Spleen (tissue), 11 donors: ENCODE data around the gene RABL2B. TPM values are rescaled to one million over a fixed set of nuclear protein-coding genes. Genes with fewer than 3 reads are reported as not detected.

Experiments
- DNase-seq: peaks from one replicate; pipeline ENCODE4 v3.0.0-alpha.2; 2020
- H3K27ac ChIP-seq, 8 donors: fragments of 200-600 bp; sonication (generic) in 7 of 8; 1 replicate in 4 of 8; 2 replicates in 4 of 8; pipeline versions ENCODE4 v1.5.0 to v1.8.0; 2016 to 2021; ENCODE audit warnings: inconsistent platforms in 4 of 8, mild to moderate bottlenecking in 4 of 8, moderate library complexity in 1 of 8
- H3K27me3 ChIP-seq, 7 donors: fragments of 200-600 bp; sonication (generic) in 6 of 7; replicated peaks in 1 of 7; 1 replicate in 4 of 7; 2 replicates in 3 of 7; pipeline versions ENCODE4 v1.5.0 to v1.8.0; 2016 to 2021; ENCODE audit warnings: inconsistent platforms in 3 of 7, mild to moderate bottlenecking in 1 of 7
- H3K36me3 ChIP-seq, 6 donors: fragments of 200-600 bp; sonication (generic) in 5 of 6; 1 replicate in 4 of 6; 2 replicates in 2 of 6; pipeline versions ENCODE4 v1.5.0 to v1.8.0; 2016 to 2021; ENCODE audit warnings: inconsistent platforms in 2 of 6
- H3K4me1 ChIP-seq, 6 donors: fragments of 200-600 bp; sonication (generic) in 5 of 6; 1 replicate in 3 of 6; 2 replicates in 3 of 6; pipeline versions ENCODE4 v1.5.0 to v1.8.0; 2016 to 2021; ENCODE audit warnings: inconsistent platforms in 3 of 6
- H3K4me3 ChIP-seq, 8 donors: fragments of 200-600 bp; sonication (generic) in 7 of 8; 1 replicate in 4 of 8; 2 replicates in 4 of 8; pipeline versions ENCODE4 v1.5.0 to v1.8.0; 2016 to 2021; ENCODE audit warnings: inconsistent platforms in 4 of 8, mild to moderate bottlenecking in 4 of 8, moderate library complexity in 2 of 8
- H3K9me3 ChIP-seq, 8 donors: fragments of 200-600 bp; sonication (generic) in 7 of 8; 1 replicate in 4 of 8; 2 replicates in 4 of 8; pipeline versions ENCODE4 v1.5.0 to v1.8.0; 2016 to 2021; ENCODE audit warnings: inconsistent platforms in 4 of 8
- POLR2A ChIP-seq, 3 donors: fragments of 450-650 bp; IDR thresholded peaks; one replicate each; pipeline ENCODE4 v1.5.1; 2017; ENCODE audit warnings: antibody characterized with exemption in 3 of 3, mild to moderate bottlenecking in 1 of 3
- POLR2AphosphoS5 ChIP-seq, 3 donors: sonication (generic); formaldehyde crosslinking; IDR thresholded peaks; one replicate each; pipeline ENCODE4 v1.5.1; 2017; ENCODE audit warnings: antibody characterized with exemption in 3 of 3
- WGBS, 5 donors: extraction: QIAGEN DNeasy Blood & Tissue Kit in 3 of 5; methylation state at CpG; one replicate each; pipeline versions ENCODE4 v1.1.5 to v1.1.7; 2013 to 2018; 5-methylcytosine and 5-hydroxymethylcytosine counted together
- intact Hi-C: fragments of 100-400 bp; cut with DNase I; formaldehyde crosslinking; loops from one replicate; pipeline ENCODE4 v1.15.0; 2023; ENCODE audit warnings: low total_unique reads
- polyA plus RNA-seq, 3 donors: library from polyadenylated mRNA; stranded (reverse); fragments of 200-250 nt; gene quantifications; one replicate each; pipeline ENCODE4 v1.2.1, GENCODE V29; 2013
- total RNA-seq, 7 donors: library from RNA; depleted of rRNA in 3 of 7; stranded (reverse); fragments of >200 nt in 3 of 7; fragmentation: NEBNext Ultra II Directional in 4 of 7; extraction: Animal tissue kit (Norgen Biotek cat#: 25700) in 4 of 7; gene quantifications; one replicate each; pipeline versions ENCODE4 v1.1.0 to v1.2.1, GENCODE V29; 2016 to 2021
- TF ChIP-seq, protein P1 (sequence below), 11 experiments: fragments of 200-600 bp in 7 of 11; fragments of 450-650 bp in 4 of 11; sonication (generic) in 4 of 11; IDR thresholded peaks in 8 of 11; conservative IDR thresholded peaks in 3 of 11; 1 replicate in 7 of 11; 2 replicates in 4 of 11; pipeline versions ENCODE4 v1.4.0 to v1.8.0; 2016 to 2021; ENCODE audit warnings: antibody characterized with exemption in 11 of 11, inconsistent platforms in 4 of 11, mild to moderate bottlenecking in 1 of 11
- donor health status: healthy with polysubstance abuse.
- donor health status: DM: no; HTN: no; CAD: no; lungs with moderate emphysema.
- donor health status: DM: no; HTN: no; CAD: no.
- donor health status: Bipolar disorder and iron deficiency.
- donor health status: healthy.
- donor health status: DM: no; HTN: no; CAD: no.
- donor health status: DM: yes; HTN: yes; CAD: no.

Gene RABL2B
- total and polyA plus RNA-seq, 10 donors, result 14.5 to 46.9 (median 19.2) TPM

DNA sequence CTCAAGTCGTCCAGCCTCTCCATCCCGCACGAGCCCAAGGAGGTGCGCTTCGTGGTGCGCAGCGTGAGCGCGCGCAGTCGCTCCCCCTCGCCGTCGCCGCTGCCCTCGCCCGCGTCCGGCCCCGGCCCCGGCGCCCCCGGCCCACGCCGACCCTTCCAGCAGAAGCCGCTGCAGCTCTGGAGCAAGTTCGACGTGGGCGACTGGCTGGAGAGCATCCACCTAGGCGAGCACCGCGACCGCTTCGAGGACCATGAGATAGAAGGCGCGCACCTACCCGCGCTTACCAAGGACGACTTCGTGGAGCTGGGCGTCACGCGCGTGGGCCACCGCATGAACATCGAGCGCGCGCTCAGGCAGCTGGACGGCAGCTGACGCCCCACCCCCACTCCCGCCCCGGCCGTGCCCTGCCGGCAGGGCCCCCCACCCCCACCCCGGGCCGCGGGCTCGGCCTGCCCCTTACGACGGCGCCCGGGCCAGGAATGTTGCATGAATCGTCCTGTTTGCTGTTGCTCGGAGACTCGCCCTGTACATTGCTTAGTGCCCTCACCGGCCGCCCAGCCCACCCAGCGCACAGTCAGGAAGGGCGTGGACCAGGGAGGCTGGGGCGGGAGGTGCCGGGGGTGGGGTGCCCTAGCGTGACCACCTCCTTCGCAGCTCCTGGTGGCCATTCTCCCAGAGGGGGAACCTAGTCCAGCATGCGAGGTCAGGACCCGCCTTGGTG, 52.3 kb downstream of the RABL2B start:
- TF ChIP-seq POLR2AphosphoS5 (IDR thresholded peaks at IDR 0.05), result peak; percentile 28 to 50 (median 49)
- TF ChIP-seq POLR2A (IDR thresholded peaks at IDR 0.05), result no peak
- 74 to 85% (median 77%) methylated on average over 71 to 76 of the region's 76 CpGs for WGBS, 5 donors
- intact Hi-C loops, result no loop called here
- H3K27ac ChIP-seq, result peak overlapping the region in 4 of 8 donors; percentile 10 to 49 (median 28)
- peaks cover 0 to 63% (median 48%) of the 10 kb centered on the region in 6 donors for H3K4me1 ChIP-seq
- peaks cover 0 to 53% (median 5%) of the 10 kb centered on the region in 6 donors for H3K36me3 ChIP-seq
- DNase-seq, result peak; percentile 74
- no peaks in the 10 kb centered on the region for H3K9me3 ChIP-seq
- H3K27me3 ChIP-seq, result peaks cover 0 to 20% (median 0%) of the 10 kb centered on the region in 7 donors
- H3K4me3 ChIP-seq, result no peak overlapping the region

DNA sequence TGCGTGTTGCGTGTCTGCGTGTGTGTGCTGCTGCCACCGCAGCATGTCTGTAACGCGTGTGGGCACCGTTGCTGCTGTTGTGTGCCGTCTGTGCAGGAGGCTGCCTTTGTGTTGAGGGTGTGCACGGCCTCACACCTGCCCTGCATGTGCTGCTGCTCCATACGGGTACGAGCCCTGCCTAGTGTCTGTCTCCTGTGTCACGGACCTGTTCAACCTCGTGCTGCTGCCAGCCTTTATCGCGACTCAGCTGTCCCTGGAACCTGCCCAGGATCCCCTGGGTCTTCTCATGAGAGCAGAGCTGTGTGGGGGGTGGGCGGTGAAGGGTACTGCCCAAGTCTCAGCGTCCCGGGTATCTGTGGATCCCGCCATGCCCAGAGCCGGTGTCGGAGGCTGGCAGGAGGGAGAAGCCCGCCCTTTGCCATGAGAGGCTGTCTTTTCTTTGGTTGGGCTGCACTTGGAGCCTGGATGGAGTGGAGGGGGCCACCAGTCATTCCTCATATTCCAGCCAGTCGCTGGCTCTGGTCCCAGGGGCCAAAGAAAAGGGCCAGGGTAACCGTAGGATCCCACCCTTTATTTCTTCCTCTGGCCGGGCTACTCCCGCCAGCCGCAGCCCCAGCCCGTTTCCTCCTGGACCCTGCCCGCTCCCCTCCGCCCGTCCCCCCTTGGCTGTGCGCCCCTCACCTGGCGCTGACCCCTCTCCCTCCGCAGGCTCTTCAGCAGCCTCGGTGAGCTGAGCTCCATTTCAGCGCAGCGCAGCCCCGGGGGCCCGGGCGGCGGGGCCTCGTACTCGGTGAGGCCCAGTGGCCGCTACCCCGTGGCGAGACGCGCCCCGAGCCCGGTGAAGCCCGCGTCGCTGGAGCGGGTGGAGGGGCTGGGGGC, 53.2 kb downstream of the RABL2B start:
- Histone ChIP-seq H3K27me3 (peaks cover 0 to 20% (median 0%) of the 10 kb centered on the region in 7 donors), H3K36me3 (peaks cover 0 to 61% (median 9%) of the 10 kb centered on the region in 6 donors), H3K27ac (peak overlapping the region in 1 of 8 donors; percentile 7), H3K4me1 (peaks cover 0 to 72% (median 52%) of the 10 kb centered on the region in 6 donors), H3K4me3 (no peak overlapping the region), H3K9me3 (no peaks in the 10 kb centered on the region)
- peak in 2 of 3 donors; percentile 8 to 9 for TF ChIP-seq POLR2AphosphoS5 (IDR thresholded peaks at IDR 0.05)
- TF ChIP-seq, protein P1, sequence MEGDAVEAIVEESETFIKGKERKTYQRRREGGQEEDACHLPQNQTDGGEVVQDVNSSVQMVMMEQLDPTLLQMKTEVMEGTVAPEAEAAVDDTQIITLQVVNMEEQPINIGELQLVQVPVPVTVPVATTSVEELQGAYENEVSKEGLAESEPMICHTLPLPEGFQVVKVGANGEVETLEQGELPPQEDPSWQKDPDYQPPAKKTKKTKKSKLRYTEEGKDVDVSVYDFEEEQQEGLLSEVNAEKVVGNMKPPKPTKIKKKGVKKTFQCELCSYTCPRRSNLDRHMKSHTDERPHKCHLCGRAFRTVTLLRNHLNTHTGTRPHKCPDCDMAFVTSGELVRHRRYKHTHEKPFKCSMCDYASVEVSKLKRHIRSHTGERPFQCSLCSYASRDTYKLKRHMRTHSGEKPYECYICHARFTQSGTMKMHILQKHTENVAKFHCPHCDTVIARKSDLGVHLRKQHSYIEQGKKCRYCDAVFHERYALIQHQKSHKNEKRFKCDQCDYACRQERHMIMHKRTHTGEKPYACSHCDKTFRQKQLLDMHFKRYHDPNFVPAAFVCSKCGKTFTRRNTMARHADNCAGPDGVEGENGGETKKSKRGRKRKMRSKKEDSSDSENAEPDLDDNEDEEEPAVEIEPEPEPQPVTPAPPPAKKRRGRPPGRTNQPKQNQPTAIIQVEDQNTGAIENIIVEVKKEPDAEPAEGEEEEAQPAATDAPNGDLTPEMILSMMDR (IDR thresholded peaks at IDR 0.05 in 8 of 11, conservative IDR thresholded peaks at IDR 0.05 in 3 of 11), result no peak
- WGBS, 5 donors, result 75 to 87% (median 82%) methylated on average over 41 to 54 of the region's 54 CpGs
- peak; percentile 75 for DNase-seq
- intact Hi-C loops, result no loop called here

DNA sequence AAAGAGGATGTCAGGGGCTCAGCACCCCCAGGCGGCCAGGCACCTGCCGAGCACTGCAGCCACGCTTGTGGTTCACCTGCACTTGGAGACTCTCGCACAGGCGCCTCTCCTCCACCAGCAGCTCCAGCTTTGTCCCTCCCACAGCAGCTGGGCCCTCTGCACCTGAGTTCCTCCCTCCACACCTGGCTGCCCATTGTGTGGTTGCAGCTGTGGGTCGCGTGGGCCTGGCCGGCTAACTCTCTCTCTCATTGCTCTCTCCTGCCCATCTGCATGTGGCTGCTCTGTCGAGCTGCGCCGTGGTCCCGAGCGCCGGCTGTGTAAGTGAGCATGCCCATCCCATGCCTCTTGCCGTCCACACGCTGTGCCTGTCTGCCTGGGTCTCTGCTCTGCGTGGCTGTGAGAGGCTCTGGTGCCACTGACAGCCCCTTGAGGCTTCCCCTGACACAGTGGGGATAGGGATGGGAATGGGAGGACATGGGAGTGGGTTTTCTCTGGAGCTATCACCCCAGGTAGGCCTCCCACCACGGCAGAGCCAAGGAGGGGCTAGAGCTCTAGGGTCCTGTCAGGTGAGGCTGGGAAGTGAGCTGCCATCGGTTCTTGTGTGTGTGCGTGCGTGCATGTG, 53.9 kb downstream of the RABL2B start:
- peaks cover 0 to 20% (median 0%) of the 10 kb centered on the region in 7 donors for H3K27me3 ChIP-seq
- peak; percentile 76 for DNase-seq
- peaks cover 0 to 69% (median 9%) of the 10 kb centered on the region in 6 donors for H3K36me3 ChIP-seq
- no peak overlapping the region for H3K27ac ChIP-seq
- H3K4me3 ChIP-seq, result no peak overlapping the region
- intact Hi-C loops, result no loop called here
- TF ChIP-seq POLR2AphosphoS5 (IDR thresholded peaks at IDR 0.05), result peak; percentile 70 to 75 (median 73)
- TF ChIP-seq POLR2A (IDR thresholded peaks at IDR 0.05), result no peak
- TF ChIP-seq, protein P1 (IDR thresholded peaks at IDR 0.05 in 8 of 11, conservative IDR thresholded peaks at IDR 0.05 in 3 of 11), result no peak
- 72 to 83% (median 80%) methylated on average over 18 to 21 of the region's 21 CpGs for WGBS, 5 donors
- peaks cover 0 to 79% (median 56%) of the 10 kb centered on the region in 6 donors for H3K4me1 ChIP-seq
- no peaks in the 10 kb centered on the region for H3K9me3 ChIP-seq

DNA sequence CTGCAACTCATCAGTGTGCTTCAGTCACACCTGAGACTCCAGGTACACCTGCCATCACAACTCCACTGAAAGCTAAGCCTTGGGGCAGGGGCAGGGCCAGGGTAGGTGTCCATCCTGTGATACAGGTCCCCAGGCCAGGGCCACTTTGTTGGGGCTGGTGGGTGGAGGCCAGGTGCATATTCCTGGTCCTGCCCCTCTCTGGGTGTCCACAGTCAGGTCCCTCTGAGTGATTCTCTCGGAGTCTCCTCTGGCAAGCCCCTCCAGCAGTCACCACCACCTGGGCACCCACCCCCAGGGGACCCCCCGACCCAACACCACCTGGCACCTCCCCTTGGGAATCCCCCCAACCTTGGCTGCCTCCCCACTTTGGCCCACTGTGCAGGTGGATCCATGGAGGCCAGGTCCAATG, 54.9 kb downstream of the RABL2B start:
- WGBS, 5 donors, result 27 to 84% (median 69%) methylated on average over 2 of the region's 2 CpGs
- peaks cover 0 to 20% (median 0%) of the 10 kb centered on the region in 7 donors for H3K27me3 ChIP-seq
- H3K4me3 ChIP-seq, result no peak overlapping the region
- DNase-seq, result peak; percentile 46
- peaks cover 0 to 89% (median 66%) of the 10 kb centered on the region in 6 donors for H3K4me1 ChIP-seq
- no peaks in the 10 kb centered on the region for H3K9me3 ChIP-seq
- H3K27ac ChIP-seq, result peak overlapping the region in 1 of 8 donors; percentile 31
- H3K36me3 ChIP-seq, result peaks cover 0 to 78% (median 9%) of the 10 kb centered on the region in 6 donors
- peak in 2 of 3 donors; percentile 3 for TF ChIP-seq POLR2AphosphoS5 (IDR thresholded peaks at IDR 0.05)
- no peak for TF ChIP-seq POLR2A (IDR thresholded peaks at IDR 0.05)
- intact Hi-C loops, result no loop called here
